Stimulated activated naive CD8-positive, alpha-beta T cell treated with anti-CD3 and anti-CD28 coated beads, Interleukin-15, amount 100 ng/mL, for 72 hours (primary cell): ENCODE measurements around the gene SUPT3H.

ENCODE experiments used
- ATAC-seq: fragments of 150-1000 bp; cut with Tn5 transposase; 2 replicates; pipeline ENCODE4 v1.10.0; 2021; ENCODE audit warnings: mild to moderate bottlenecking, moderate library complexity
- DNase-seq, 2 donors: peaks; one replicate each; pipeline ENCODE4 v3.0.0; 2021 to 2022
- H3K27ac Mint-ChIP-seq, 2 donors: one replicate each; pipeline ENCODE4 v1.8.0; 2022; ENCODE audit warnings: mild to moderate bottlenecking in 2 of 2, mixed read lengths in 2 of 2, moderate library complexity in 2 of 2
- H3K27me3 Mint-ChIP-seq: one replicate; pipeline ENCODE4 v1.8.0; 2022; ENCODE audit warnings: mixed read lengths
- H3K4me1 Mint-ChIP-seq: one replicate; pipeline ENCODE4 v1.8.0; 2022; ENCODE audit warnings: mild to moderate bottlenecking, mixed read lengths
- H3K4me3 Mint-ChIP-seq, 2 donors: one replicate each; pipeline ENCODE4 v1.8.0; 2022; ENCODE audit warnings: mild to moderate bottlenecking in 2 of 2, mixed read lengths in 2 of 2, moderate library complexity in 1 of 2
- H3K9me3 Mint-ChIP-seq, 2 donors: one replicate each; pipeline ENCODE4 v1.8.0; 2022; ENCODE audit warnings: mixed read lengths in 2 of 2

The SUPT3H gene

DNA sequence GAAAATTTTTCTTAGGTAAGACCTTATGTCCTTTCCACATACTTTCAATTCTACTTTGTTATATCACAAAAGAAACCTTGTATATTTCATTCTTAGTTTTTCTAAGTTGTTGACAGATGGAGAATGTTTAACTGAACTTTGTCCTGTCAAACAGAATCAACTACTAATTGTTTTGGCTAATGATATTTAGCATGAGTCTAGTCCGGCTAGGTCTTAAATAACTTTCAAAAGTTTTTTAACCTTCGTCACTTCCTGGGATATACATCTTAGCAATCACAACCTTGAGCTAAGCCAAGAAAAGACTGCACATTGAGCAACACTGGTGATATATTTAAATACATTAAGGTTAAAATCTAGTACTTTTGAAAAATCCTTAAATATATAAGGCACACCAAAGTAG is 112.5 kb downstream of the SUPT3H start:
- H3K9me3 Mint-ChIP-seq: peaks cover 7 to 19% of the 10 kb centered on the region in 2 donors
- no peaks in the 10 kb centered on the region for H3K27me3 Mint-ChIP-seq
- no peak overlapping the region for H3K27ac Mint-ChIP-seq
- H3K4me1 Mint-ChIP-seq: peaks cover 14% of the 10 kb centered on the region
- ATAC-seq (no peak), DNase-seq (no peak)
- no peak overlapping the region for H3K4me3 Mint-ChIP-seq

DNA sequence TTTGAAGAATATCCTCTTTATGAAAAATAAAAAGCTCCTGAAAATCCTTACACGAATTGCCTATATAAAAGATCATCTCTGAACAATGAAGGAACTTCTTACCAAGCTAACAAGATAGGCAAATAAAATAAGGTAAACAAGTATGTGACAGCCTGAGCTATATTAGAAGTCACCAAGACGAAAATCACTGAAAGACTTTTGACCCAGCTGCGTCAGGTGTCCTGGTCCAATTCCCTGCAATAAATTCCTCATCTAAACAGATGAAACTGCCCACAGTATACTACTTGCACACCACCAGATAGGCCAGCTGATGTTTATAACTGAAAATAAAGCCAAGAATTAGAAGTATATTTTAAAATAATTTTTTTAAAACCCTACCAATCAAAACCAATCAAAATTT is 117.0 kb downstream of the SUPT3H start:
- no peak overlapping the region for H3K4me3 Mint-ChIP-seq
- H3K27me3 Mint-ChIP-seq: no peaks in the 10 kb centered on the region
- no peak for DNase-seq
- peaks cover 6 to 9% of the 10 kb centered on the region in 2 donors for H3K9me3 Mint-ChIP-seq
- no peak for ATAC-seq
- peaks cover 14% of the 10 kb centered on the region for H3K4me1 Mint-ChIP-seq
- H3K27ac Mint-ChIP-seq: no peak overlapping the region

DNA sequence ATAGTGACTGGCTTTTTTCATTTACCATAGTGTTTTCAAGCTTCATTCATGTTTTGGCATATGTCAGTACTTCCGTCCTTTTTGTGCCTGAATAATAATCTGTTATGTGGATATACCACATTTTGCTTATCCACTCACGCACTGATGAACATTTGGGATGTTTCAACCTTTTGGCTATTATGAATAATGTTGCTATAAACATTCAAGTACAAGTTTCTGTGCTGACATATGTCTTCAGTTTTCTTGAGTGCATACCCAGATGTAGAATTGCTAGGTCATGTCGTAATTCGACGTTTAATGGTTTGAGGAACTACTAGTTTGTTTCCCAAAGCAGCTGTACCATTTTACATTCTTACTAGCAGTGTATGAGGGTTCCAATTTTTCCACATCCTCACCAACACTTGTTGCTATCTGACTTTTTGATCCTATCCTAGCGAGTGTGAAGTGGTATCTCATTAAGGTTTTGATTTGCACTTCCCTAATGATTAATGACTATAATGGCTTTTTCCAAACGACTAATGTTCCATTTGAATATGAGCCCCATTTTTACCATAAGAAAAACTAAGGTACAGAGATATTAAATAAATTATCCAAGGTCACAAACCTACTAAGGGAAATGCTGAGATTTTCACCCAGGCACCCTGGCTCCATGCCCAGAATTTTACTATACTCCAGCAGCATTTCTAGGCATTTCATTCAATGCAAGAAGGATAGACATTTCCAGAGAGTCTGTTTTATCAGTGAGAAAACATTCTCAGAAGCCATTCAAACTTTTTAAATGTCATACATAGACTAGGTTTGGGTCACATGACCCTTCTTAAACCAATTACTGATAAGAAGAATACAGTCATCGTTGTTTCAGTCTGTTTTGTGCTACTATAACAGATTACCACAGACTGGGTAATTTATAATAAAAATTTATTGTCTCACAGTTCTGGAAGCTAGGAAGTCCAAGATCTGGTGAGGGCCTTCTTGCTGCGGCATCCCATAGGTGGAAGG is 120.7 kb downstream of the SUPT3H start:
- peaks cover 13% of the 10 kb centered on the region for H3K4me1 Mint-ChIP-seq

GRCh38 chr6:45255434-45255833 is 122.3 kb downstream of the SUPT3H start:
- Mint-ChIP-seq H3K27me3 (no peaks in the 10 kb centered on the region), H3K4me1 (peaks cover 12% of the 10 kb centered on the region), H3K27ac (no peak overlapping the region), H3K4me3 (no peak overlapping the region), H3K9me3 (no peaks in the 10 kb centered on the region)
- DNase-seq (no peak), ATAC-seq (no peak)

More for the DNA sequence above, 120.7 kb downstream of the SUPT3H start:
- Mint-ChIP-seq H3K9me3 (peaks cover 1 to 9% of the 10 kb centered on the region in 2 donors), H3K4me3 (no peak overlapping the region), H3K27me3 (no peaks in the 10 kb centered on the region), H3K27ac (no peak overlapping the region)
- DNase-seq (no peak), ATAC-seq (no peak)

GRCh38 chr6:45254253-45254652 is 123.5 kb downstream of the SUPT3H start:
- no peaks in the 10 kb centered on the region for H3K27me3 Mint-ChIP-seq
- H3K27ac Mint-ChIP-seq: no peak overlapping the region
- H3K9me3 Mint-ChIP-seq: no peaks in the 10 kb centered on the region
- ATAC-seq (no peak), DNase-seq (no peak)
- peaks cover 20% of the 10 kb centered on the region for H3K4me1 Mint-ChIP-seq
- H3K4me3 Mint-ChIP-seq: no peak overlapping the region

DNA sequence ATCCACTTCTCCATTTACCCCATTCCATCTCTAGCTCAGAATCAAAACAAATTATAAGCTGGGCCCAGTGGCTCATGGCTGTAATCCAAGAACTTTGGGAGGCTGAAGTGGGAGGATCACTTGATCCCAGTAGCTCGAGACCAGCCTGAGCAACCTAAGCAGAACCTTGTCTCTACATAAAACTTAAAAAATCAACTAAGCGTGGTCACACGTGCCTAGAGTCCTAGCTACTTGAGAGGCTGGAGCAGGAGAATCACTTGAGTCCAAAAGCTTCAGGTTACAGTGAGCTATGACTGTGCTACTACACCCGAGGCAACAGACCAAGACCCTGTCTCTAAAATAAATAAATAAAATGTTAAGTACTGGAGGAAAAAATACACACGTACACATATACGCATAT is 124.3 kb downstream of the SUPT3H start:
- H3K4me1 Mint-ChIP-seq: peaks cover 20% of the 10 kb centered on the region
- H3K4me3 Mint-ChIP-seq: no peak overlapping the region
- DNase-seq: no peak
- ATAC-seq: no peak
- H3K9me3 Mint-ChIP-seq: no peaks in the 10 kb centered on the region
- no peak overlapping the region for H3K27ac Mint-ChIP-seq
- H3K27me3 Mint-ChIP-seq: no peaks in the 10 kb centered on the region

GRCh38 chr6:45231660-45232059 is 146.1 kb downstream of the SUPT3H start:
- Mint-ChIP-seq H3K9me3 (peaks cover 37 to 42% of the 10 kb centered on the region in 2 donors), H3K27ac (peak overlapping the region in 1 of 2 donors; percentile 37)
- ATAC-seq: no peak

DNA sequence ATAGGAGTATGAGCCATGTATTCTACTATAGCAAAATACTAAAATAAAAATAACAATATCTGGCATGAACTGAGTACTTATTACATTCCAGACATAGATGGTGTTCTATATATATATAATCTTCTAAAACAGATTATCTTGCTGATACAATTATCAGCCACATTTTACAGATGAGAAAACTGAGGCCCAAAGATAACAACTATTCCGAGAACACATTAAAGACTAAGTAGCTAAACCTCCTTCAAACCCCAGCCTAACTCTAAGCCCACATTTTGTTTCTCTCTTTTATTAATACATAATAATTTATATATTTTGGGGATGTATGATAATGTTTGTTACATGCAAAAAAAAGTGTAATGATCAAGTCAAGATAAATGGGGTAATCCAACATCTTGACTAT is 148.3 kb downstream of the SUPT3H start:
- Mint-ChIP-seq H3K4me1 (no peaks in the 10 kb centered on the region), H3K27me3 (no peaks in the 10 kb centered on the region), H3K27ac (no peak overlapping the region), H3K9me3 (peaks cover 37 to 42% of the 10 kb centered on the region in 2 donors), H3K4me3 (no peak overlapping the region)
- DNase-seq (no peak), ATAC-seq (no peak)

More at GRCh38 chr6:45231660-45232059, 146.1 kb downstream of the SUPT3H start:
- Mint-ChIP-seq H3K27me3 (no peaks in the 10 kb centered on the region), H3K4me3 (no peak overlapping the region), H3K4me1 (no peaks in the 10 kb centered on the region)
- no peak for DNase-seq

DNA sequence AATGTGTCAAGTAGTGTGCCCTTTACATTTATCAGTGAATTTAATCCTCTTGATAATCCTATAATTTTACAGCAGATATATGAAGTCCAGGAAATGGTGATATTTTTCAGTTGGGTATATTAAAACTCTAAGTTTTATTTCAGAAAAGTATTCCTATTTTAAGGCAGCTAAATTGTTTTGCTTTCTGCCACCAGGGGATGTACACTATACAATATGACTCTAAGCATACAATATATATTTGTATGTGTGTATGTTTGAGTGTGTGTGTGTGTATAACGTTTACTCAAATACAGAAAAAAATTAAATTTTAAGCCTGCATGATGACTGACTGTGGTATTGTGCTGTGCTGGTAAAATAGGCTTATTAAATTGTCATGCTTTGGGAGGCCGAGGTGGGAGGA is 151.7 kb downstream of the SUPT3H start:
- Mint-ChIP-seq H3K4me1 (peaks cover 5% of the 10 kb centered on the region), H3K9me3 (peaks cover 14 to 15% of the 10 kb centered on the region in 2 donors), H3K27ac (no peak overlapping the region), H3K27me3 (no peaks in the 10 kb centered on the region), H3K4me3 (no peak overlapping the region)
- ATAC-seq: no peak
- DNase-seq: no peak

DNA sequence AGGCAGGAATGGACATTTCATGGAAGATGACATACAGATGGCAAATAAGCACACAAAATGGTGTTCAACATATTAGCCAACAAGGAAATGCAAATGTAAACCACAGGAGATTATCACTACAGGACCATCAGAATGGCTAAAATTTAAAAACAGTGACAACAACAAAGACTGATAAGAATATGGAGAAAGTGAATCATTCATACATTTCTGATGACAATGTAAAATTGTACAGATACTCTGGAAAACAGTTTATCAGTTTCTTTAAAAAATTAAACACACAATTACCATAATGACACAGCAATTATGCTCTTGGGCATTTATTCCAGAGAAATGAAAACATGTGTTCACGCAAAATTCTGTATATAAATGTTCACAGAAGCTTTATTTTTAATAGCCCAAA is 155.4 kb downstream of the SUPT3H start:
- no peak for DNase-seq
- peaks cover 0 to 11% of the 10 kb centered on the region in 2 donors for H3K9me3 Mint-ChIP-seq
- peaks cover 12% of the 10 kb centered on the region for H3K4me1 Mint-ChIP-seq
- no peak overlapping the region for H3K27ac Mint-ChIP-seq
- no peak for ATAC-seq
- H3K27me3 Mint-ChIP-seq: no peaks in the 10 kb centered on the region
- H3K4me3 Mint-ChIP-seq: no peak overlapping the region

DNA sequence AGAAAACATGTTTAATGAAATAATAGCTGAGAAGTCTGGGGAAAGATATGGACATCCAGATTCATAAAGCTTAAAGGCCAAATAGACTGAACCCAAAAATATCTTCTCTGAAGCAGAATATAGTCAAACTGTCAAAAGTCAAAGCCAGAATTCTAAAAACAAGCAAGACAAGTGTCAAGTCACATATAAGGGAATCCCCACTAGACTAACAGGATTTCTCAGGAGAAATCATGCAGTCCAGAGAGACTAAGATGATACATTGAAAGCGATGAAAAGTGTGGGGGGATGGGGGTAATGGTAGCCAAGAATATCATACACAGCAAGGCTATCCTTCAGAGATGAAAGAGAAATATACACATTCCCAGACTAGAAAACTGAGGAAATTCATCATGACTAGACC is 162.0 kb downstream of the SUPT3H start:
- H3K9me3 Mint-ChIP-seq: peaks cover 15 to 21% of the 10 kb centered on the region in 2 donors
- peaks cover 34% of the 10 kb centered on the region for H3K4me1 Mint-ChIP-seq
- ATAC-seq (no peak), DNase-seq (no peak)
- no peak overlapping the region for H3K27ac Mint-ChIP-seq
- no peaks in the 10 kb centered on the region for H3K27me3 Mint-ChIP-seq
- H3K4me3 Mint-ChIP-seq: no peak overlapping the region

DNA sequence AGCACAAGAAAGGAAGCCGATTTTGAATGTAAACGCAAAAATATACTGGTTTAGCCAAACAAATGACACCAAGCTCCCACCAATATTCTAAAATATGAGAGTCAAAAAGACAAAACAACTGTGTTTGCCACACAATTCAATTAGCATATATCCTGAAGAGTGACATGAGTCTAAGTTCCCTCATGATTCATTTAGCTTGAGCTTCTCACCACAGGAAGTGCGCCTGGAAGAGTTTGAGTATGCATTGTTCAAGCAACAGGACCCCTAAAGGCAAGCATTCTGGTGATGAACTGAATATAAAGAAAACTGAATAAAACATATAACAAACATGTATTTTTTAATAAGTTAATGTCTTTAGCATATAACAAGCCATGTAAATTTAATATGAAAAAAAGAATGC is 164.8 kb downstream of the SUPT3H start:
- Mint-ChIP-seq H3K9me3 (peaks cover 23 to 24% of the 10 kb centered on the region in 2 donors), H3K27me3 (no peaks in the 10 kb centered on the region), H3K4me3 (peak overlapping the region; percentile 5 to 29), H3K27ac (peak overlapping the region in 1 of 2 donors; percentile 19), H3K4me1 (peaks cover 38% of the 10 kb centered on the region)
- DNase-seq (no peak), ATAC-seq (peak; percentile 95)

- ATAC-seq (peak; percentile 61), DNase-seq (no peak)
- Mint-ChIP-seq H3K27me3 (no peaks in the 10 kb centered on the region), H3K27ac (no peak overlapping the region), H3K4me3 (no peak overlapping the region), H3K4me1 (peaks cover 40% of the 10 kb centered on the region), H3K9me3 (peaks cover 14 to 24% of the 10 kb centered on the region in 2 donors)
Observed at GRCh38 chr6:45209762-45210161, 168.0 kb downstream of the SUPT3H start.

GRCh38 chr6:45206793-45207492 is 170.8 kb downstream of the SUPT3H start:
- peaks cover 27% of the 10 kb centered on the region for H3K4me1 Mint-ChIP-seq
- peak; percentile 50 for ATAC-seq

DNA sequence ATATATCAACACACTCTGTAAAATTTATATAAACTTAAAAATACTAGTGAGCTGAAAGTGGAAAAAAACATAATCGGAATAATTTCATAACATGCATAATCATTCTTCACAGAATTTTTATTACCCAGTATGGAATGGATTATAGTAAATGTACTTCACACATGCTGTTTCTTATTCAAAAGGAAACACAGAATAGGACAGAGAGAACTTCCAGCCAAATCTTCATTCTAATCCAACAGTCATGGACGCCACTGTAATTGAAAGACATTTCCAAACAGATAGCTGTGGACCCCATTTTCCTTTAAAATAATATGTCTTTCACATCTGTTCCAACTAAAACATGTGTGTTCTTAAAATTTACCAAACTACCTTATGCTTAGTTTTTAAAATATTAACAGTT is 176.2 kb downstream of the SUPT3H start:
- Mint-ChIP-seq H3K27me3 (no peaks in the 10 kb centered on the region), H3K4me3 (no peak overlapping the region), H3K4me1 (peaks cover 18% of the 10 kb centered on the region), H3K9me3 (no peaks in the 10 kb centered on the region), H3K27ac (no peak overlapping the region)
- no peak for DNase-seq
- no peak for ATAC-seq

More at GRCh38 chr6:45206793-45207492, 170.8 kb downstream of the SUPT3H start:
- H3K9me3 Mint-ChIP-seq: peaks cover 12 to 23% of the 10 kb centered on the region in 2 donors
- DNase-seq: no peak
- H3K27ac Mint-ChIP-seq: peak overlapping the region in 1 of 2 donors; percentile 7
- no peaks in the 10 kb centered on the region for H3K27me3 Mint-ChIP-seq
- no peak overlapping the region for H3K4me3 Mint-ChIP-seq

DNA sequence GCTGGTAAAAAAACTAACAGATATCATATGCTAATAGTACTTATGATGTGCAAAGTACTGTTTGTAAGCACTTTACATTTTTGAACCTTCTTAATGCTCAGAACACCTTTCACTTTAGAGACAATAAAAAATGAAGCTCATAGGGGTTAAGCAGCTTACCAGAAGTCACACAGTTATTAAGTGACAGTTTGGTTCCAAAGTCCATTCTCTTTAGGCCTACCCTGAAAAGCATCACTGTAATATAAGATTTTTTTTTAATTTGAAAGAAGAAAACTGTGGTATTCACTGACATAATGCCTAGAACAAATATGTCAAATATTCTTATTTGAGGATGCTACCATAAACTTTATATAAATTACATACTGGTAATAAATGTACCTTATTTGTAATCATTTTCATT is 177.2 kb downstream of the SUPT3H start:
- H3K4me1 Mint-ChIP-seq: peaks cover 21% of the 10 kb centered on the region
- H3K9me3 Mint-ChIP-seq: no peaks in the 10 kb centered on the region
- H3K27ac Mint-ChIP-seq: no peak overlapping the region
- DNase-seq (no peak), ATAC-seq (no peak)
- H3K27me3 Mint-ChIP-seq: no peaks in the 10 kb centered on the region
- H3K4me3 Mint-ChIP-seq: no peak overlapping the region
